NB4 (cell line): ENCODE data around the gene SIGLEC10.
A peak's percentile ranks its signal among the peaks of the same experiment; 100 is the strongest.

Experiments used
- DNase-seq: peaks from one replicate; pipeline ENCODE4 v3.0.0; 2010; ENCODE audit warnings: low read depth
- H3K4me3 ChIP-seq: one replicate; pipeline ENCODE4 v1.5.1; 2011; ENCODE audit warnings: mild to moderate bottlenecking, low read depth, low read length, moderate library complexity
- CTCF ChIP-seq: IDR thresholded peaks from one replicate; pipeline ENCODE4 v1.5.1; 2012; ENCODE audit warnings: low read depth, low read length
- MAX ChIP-seq: IDR thresholded peaks from 2 replicates; pipeline ENCODE4 v1.6.1; 2011; ENCODE audit warnings: low read depth, low read length
- MYC ChIP-seq: IDR thresholded peaks from 2 replicates; pipeline ENCODE4 v1.6.1; 2011; ENCODE audit warnings: low read depth, low read length
- POLR2A ChIP-seq: IDR thresholded peaks from 2 replicates; pipeline ENCODE4 v1.6.1; 2011; ENCODE audit warnings: mild to moderate bottlenecking; ENCODE audit not compliant: insufficient read length; ENCODE audit errors: extremely low read depth

Gene SIGLEC10

GRCh38 chr19:51365965-51366388 lies 51.5 kb downstream of the SIGLEC10 start, which contains the start of gene ETFB:
Gene ETFB (minus strand): TSS chr19:51366388. CDS start chr19:51366326, 62 bp downstream.
- DNase-seq = no peak
- peak within 1 kb of the TSS; percentile 87 for H3K4me3 ChIP-seq
- TF ChIP-seq MAX (peak; percentile 47; the same call in 1 of the 2 replicates), POLR2A (no peak), MYC (no peak)

- TF ChIP-seq MYC (no peak), MAX (no peak), POLR2A (no peak), CTCF (no peak)
- H3K4me3 ChIP-seq = peak overlapping the region; percentile 73
- peak; percentile 64 for DNase-seq
These were observed 52.1 kb downstream of the SIGLEC10 start for GRCh38 chr19:51365211-51365964.

- DNase-seq = no peak
- TF ChIP-seq MYC (no peak), CTCF (no peak), POLR2A (no peak), MAX (no peak)
- no peak overlapping the region for H3K4me3 ChIP-seq
These were observed 53.0 kb downstream of the SIGLEC10 start for GRCh38 chr19:51364200-51365106.

GRCh38 chr19:51361239-51361638 lies 56.2 kb downstream of the SIGLEC10 start:
- no peak for TF ChIP-seq MYC
- TF ChIP-seq CTCF = no peak
- TF ChIP-seq MAX = no peak
- no peak for TF ChIP-seq POLR2A
- H3K4me3 ChIP-seq = no peak overlapping the region
- no peak for DNase-seq
